Suprapubic skin (tissue), 4 donors: ENCODE results near the gene HRH2. TPM values are rescaled to one million over a fixed set of nuclear protein-coding genes. Genes with fewer than 3 reads are reported as not detected.
"Not testable (repeated sequence)": the region's sequence is repeated elsewhere in the genome, so short reads cannot be mapped to it uniquely, and the experiment has no call there.

ENCODE experiments used
- DNase-seq, 2 donors: peaks; one replicate each; pipeline ENCODE4 v3.0.0-alpha.2; 2019; ENCODE audit warnings: low spot score in 2 of 2
- H3K27ac ChIP-seq: fragments of 200-600 bp; sonication (generic); one replicate; pipeline ENCODE4 v1.5.1; 2019
- H3K27me3 ChIP-seq: fragments of 200-600 bp; sonication (generic); one replicate; pipeline ENCODE4 v1.5.1; 2019
- H3K36me3 ChIP-seq: fragments of 200-600 bp; sonication (generic); one replicate; pipeline ENCODE4 v1.5.1; 2019
- H3K4me1 ChIP-seq: fragments of 200-600 bp; sonication (generic); one replicate; pipeline ENCODE4 v1.5.1; 2019
- H3K4me3 ChIP-seq: fragments of 200-600 bp; sonication (generic); one replicate; pipeline ENCODE4 v1.5.1; 2019; ENCODE audit warnings: mild to moderate bottlenecking
- H3K9me3 ChIP-seq: fragments of 200-600 bp; sonication (generic); one replicate; pipeline ENCODE4 v1.5.1; 2019
- CTCF ChIP-seq, 2 donors: fragments of 200-600 bp in 1 of 2; fragments of 450-650 bp in 1 of 2; sonication (generic) in 1 of 2; IDR thresholded peaks; one replicate each; pipeline ENCODE4 v1.5.1; 2016 to 2019; ENCODE audit warnings: antibody characterized with exemption in 2 of 2, mild to moderate bottlenecking in 1 of 2, moderate library complexity in 1 of 2
- EP300 ChIP-seq: sonication (generic); formaldehyde crosslinking; IDR thresholded peaks from one replicate; pipeline ENCODE4 v1.6.1; 2017; ENCODE audit warnings: antibody characterized with exemption
- POLR2A ChIP-seq, 2 donors: fragments of 450-650 bp; IDR thresholded peaks; one replicate each; pipeline ENCODE4 v1.6.1; 2017; ENCODE audit warnings: antibody characterized with exemption in 2 of 2, mild to moderate bottlenecking in 2 of 2, moderate library complexity in 2 of 2
- POLR2AphosphoS5 ChIP-seq, 3 donors: sonication (generic); formaldehyde crosslinking; IDR thresholded peaks; one replicate each; pipeline ENCODE4 v1.6.1; 2017; ENCODE audit warnings: antibody characterized with exemption in 3 of 3
- WGBS: methylation state at CpG from one replicate; pipeline ENCODE4 v1.1.5; 2018; 5-methylcytosine and 5-hydroxymethylcytosine counted together
- total RNA-seq, 4 donors: library from RNA; depleted of rRNA; stranded (reverse); fragments of >200 nt; gene quantifications; one replicate each; pipeline ENCODE4 v1.1.0, GENCODE V29; 2016

Gene HRH2
- total RNA-seq, 4 donors from 2014 or later: 0.81 to 1.4 (median 1.0) TPM

- H3K27ac ChIP-seq: no peak overlapping the region
- TF ChIP-seq EP300: no peak
- no peak for TF ChIP-seq CTCF (IDR thresholded peaks at IDR 0.05)
- no peak for TF ChIP-seq POLR2AphosphoS5 (IDR thresholded peaks at IDR 0.05)
- no peak for DNase-seq
- H3K36me3 ChIP-seq: no peaks in the 10 kb centered on the region
- no peaks in the 10 kb centered on the region for H3K4me1 ChIP-seq
- 46% methylated on average over 4 of the region's 4 CpGs for WGBS
- H3K4me3 ChIP-seq: no peak overlapping the region
- no peaks in the 10 kb centered on the region for H3K9me3 ChIP-seq
- H3K27me3 ChIP-seq: peaks cover 21% of the 10 kb centered on the region
Measured at GRCh38 chr5:175749591-175749990, 91.7 kb downstream of the HRH2 start.

GRCh38 chr5:175750511-175750931, 92.7 kb downstream of the HRH2 start:
- no peaks in the 10 kb centered on the region for H3K36me3 ChIP-seq
- H3K27me3 ChIP-seq: peaks cover 25% of the 10 kb centered on the region
- no peak overlapping the region for H3K4me3 ChIP-seq
- WGBS: 35% methylated on average over 11 of the region's 14 CpGs
- no peak for DNase-seq
- TF ChIP-seq CTCF (IDR thresholded peaks at IDR 0.05) (no peak), POLR2AphosphoS5 (IDR thresholded peaks at IDR 0.05) (no peak), POLR2A (IDR thresholded peaks at IDR 0.05) (no peak), EP300 (no peak)
- H3K4me1 ChIP-seq: no peaks in the 10 kb centered on the region
- H3K9me3 ChIP-seq: no peaks in the 10 kb centered on the region
- no peak overlapping the region for H3K27ac ChIP-seq

- Histone ChIP-seq H3K4me1 (no peaks in the 10 kb centered on the region), H3K4me3 (no peak overlapping the region), H3K9me3 (no peaks in the 10 kb centered on the region), H3K36me3 (no peaks in the 10 kb centered on the region), H3K27ac (no peak overlapping the region), H3K27me3 (peaks cover 25% of the 10 kb centered on the region)
- DNase-seq: no peak
- 86% methylated on average over 5 of the region's 5 CpGs for WGBS
- TF ChIP-seq EP300: no peak
- no peak for TF ChIP-seq CTCF (IDR thresholded peaks at IDR 0.05)
- no peak for TF ChIP-seq POLR2A (IDR thresholded peaks at IDR 0.05)
- no peak for TF ChIP-seq POLR2AphosphoS5 (IDR thresholded peaks at IDR 0.05)
Measured at GRCh38 chr5:175751369-175751768, 93.5 kb downstream of the HRH2 start.

GRCh38 chr5:175752826-175753535, 95.1 kb downstream of the HRH2 start:
- no peaks in the 10 kb centered on the region for H3K9me3 ChIP-seq
- H3K27me3 ChIP-seq: peaks cover 29% of the 10 kb centered on the region
- H3K27ac ChIP-seq: no peak overlapping the region
- no peak for TF ChIP-seq CTCF (IDR thresholded peaks at IDR 0.05)
- TF ChIP-seq EP300: no peak
- TF ChIP-seq POLR2AphosphoS5 (IDR thresholded peaks at IDR 0.05): no peak
- no peak for TF ChIP-seq POLR2A (IDR thresholded peaks at IDR 0.05)
- H3K4me3 ChIP-seq: no peak overlapping the region
- no peaks in the 10 kb centered on the region for H3K36me3 ChIP-seq
- 54% methylated on average over 10 of the region's 10 CpGs for WGBS
- no peak for DNase-seq
- no peaks in the 10 kb centered on the region for H3K4me1 ChIP-seq

- no peaks in the 10 kb centered on the region for H3K9me3 ChIP-seq
- H3K4me3 ChIP-seq: no peak overlapping the region
- H3K4me1 ChIP-seq: no peaks in the 10 kb centered on the region
- no peak for DNase-seq
- TF ChIP-seq EP300: no peak
- TF ChIP-seq CTCF (IDR thresholded peaks at IDR 0.05): no peak
- TF ChIP-seq POLR2AphosphoS5 (IDR thresholded peaks at IDR 0.05): no peak
- TF ChIP-seq POLR2A (IDR thresholded peaks at IDR 0.05): no peak
- peaks cover 29% of the 10 kb centered on the region for H3K27me3 ChIP-seq
- H3K27ac ChIP-seq: no peak overlapping the region
- no peaks in the 10 kb centered on the region for H3K36me3 ChIP-seq
- 77% methylated on average over 19 of the region's 19 CpGs for WGBS
Measured at GRCh38 chr5:175753536-175754402, 95.9 kb downstream of the HRH2 start.

GRCh38 chr5:175759991-175760390, 102.1 kb downstream of the HRH2 start:
- H3K4me3 ChIP-seq, DNase-seq, H3K36me3 ChIP-seq, H3K27ac ChIP-seq, H3K9me3 ChIP-seq, H3K27me3 ChIP-seq, H3K4me1 ChIP-seq: not testable (repeated sequence)
- WGBS: 76% methylated on average over 1 of the region's 1 CpG
